DMS153 treated with DMSO at 0.1 percent for 48 hours (cell line): ENCODE measurements around the gene RALB.

ENCODE experiments used
- DNase-seq: peaks from one replicate; lab custom pipeline; 2025; ENCODE audit not compliant: unreplicated experiment; lab: John Stamatoyannopoulos, UW

Gene RALB

GRCh38 chr2:120330946-120331822, 78.5 kb downstream of the RALB start:
- DNase-seq, result no peak

DNA sequence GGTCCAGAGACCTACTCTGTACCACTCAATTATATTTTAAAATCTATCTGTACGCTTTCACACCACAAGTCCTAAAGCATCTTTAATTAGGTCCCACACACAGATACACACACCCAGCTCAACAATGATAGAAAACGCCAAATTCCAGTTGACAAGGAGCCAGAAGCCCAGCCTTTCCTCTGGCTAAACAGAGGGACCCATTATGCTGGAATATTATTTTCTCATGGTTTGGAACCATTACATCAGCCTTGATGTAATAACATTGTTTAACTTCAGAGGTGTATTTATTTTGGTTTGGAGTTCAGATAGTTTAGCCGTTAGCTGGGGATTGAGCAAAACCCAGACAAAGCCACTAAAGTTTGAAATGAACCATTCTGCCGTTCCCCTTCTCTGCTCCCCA, 79.3 kb downstream of the RALB start:
- DNase-seq, result no peak

- DNase-seq, result no peak
Observed at GRCh38 chr2:120332384-120332783, 79.7 kb downstream of the RALB start.

GRCh38 chr2:120334068-120334467, 81.4 kb downstream of the RALB start:
- no peak for DNase-seq

- no peak for DNase-seq
Observed at GRCh38 chr2:120336749-120337148, 84.1 kb downstream of the RALB start.

DNA sequence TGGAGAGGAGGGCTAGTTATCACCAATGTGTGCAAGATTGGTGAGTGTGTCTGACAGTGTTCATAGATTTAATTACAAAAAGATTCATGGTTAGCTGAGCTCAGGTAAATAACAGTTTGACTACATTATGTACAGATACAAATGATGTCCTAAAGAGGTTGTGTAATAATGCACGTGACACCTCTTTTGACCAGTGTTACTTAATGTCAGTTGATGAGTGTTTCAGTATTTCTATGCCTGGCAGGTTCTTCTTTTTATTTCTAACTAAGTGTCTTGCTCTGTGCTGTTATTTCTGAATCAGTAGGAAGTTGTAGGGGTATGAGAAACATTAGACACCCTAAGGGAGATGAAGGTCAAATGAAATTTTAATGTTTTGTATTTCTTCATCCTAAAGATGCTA, 85.4 kb downstream of the RALB start:
- no peak for DNase-seq

DNA sequence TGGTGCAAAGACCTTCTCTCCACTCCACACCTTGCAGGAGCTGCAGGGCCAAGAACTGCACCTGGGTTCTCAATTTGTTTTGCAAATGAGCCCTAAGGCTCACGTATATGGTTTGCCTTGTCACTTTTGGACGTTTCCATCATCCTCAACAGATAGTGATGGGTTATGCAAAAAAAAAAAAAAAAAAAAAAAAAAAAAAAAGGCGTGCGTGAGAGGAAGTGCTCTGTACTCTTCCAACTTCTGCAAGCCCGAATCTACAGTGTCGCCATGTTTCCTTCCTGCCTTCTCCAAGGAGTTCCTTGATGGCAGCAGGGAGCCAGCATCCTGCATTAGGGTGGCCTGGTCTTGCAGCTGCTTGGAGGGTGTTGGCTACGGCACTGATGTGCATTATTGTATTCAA, 89.3 kb downstream of the RALB start:
- no peak for DNase-seq

- DNase-seq, result no peak
Observed at GRCh38 chr2:120342446-120342845, 89.8 kb downstream of the RALB start.

GRCh38 chr2:120343100-120343432, 90.4 kb downstream of the RALB start:
- DNase-seq, result no peak

- DNase-seq, result peak; percentile 84
Observed at GRCh38 chr2:120343433-120344105, 90.9 kb downstream of the RALB start.
